Activated T-cell treated with anti-CD3 and anti-CD28 coated beads, Interleukin-2, amount 50 U/mL, for 24 hours (primary cell): ENCODE measurements around the gene DNER.

Experiments
- DNase-seq: peaks from one replicate; pipeline ENCODE4 v3.0.0-alpha.2; 2020
- H3K27ac Mint-ChIP-seq: 2 replicates; pipeline ENCODE4 v1.8.0; 2020; ENCODE audit warnings: mild to moderate bottlenecking, mixed read lengths
- H3K27me3 Mint-ChIP-seq: 2 replicates; pipeline ENCODE4 v1.8.0; 2020; ENCODE audit warnings: mixed read lengths
- H3K36me3 Mint-ChIP-seq: 2 replicates; pipeline ENCODE4 v1.8.0; 2020; ENCODE audit warnings: low read depth, mixed read lengths
- H3K4me1 Mint-ChIP-seq: 2 replicates; pipeline ENCODE4 v1.8.0; 2020; ENCODE audit warnings: low read depth, mixed read lengths
- H3K4me3 Mint-ChIP-seq: 2 replicates; pipeline ENCODE4 v1.8.0; 2020; ENCODE audit warnings: mild to moderate bottlenecking, moderate library complexity, mixed read lengths
- H3K9me3 Mint-ChIP-seq: 2 replicates; pipeline ENCODE4 v1.8.0; 2020; ENCODE audit warnings: mixed read lengths

DNER gene

DNA sequence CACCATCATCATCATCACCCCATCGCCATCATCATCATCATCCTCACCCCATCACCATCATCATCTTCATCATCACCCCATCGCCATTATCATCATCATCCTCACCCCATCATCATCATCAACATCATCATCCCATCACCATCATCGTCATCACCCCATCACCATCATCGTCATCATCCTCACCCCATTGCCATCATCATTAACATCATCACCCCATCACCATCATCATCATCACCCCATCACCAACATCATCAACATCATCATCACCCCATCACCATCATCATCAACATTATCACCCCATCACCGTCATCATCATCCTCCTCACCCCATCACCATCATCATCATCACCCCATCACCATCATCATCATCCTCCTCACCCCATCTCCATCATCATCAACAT, 151.0 kb downstream of the DNER start:
- no peaks in the 10 kb centered on the region for H3K27me3 Mint-ChIP-seq
- DNase-seq: no peak
- H3K4me3 Mint-ChIP-seq: no peak overlapping the region
- no peak overlapping the region for H3K27ac Mint-ChIP-seq
- no peaks in the 10 kb centered on the region for H3K9me3 Mint-ChIP-seq
- no peaks in the 10 kb centered on the region for H3K36me3 Mint-ChIP-seq
- H3K4me1 Mint-ChIP-seq: no peaks in the 10 kb centered on the region

DNA sequence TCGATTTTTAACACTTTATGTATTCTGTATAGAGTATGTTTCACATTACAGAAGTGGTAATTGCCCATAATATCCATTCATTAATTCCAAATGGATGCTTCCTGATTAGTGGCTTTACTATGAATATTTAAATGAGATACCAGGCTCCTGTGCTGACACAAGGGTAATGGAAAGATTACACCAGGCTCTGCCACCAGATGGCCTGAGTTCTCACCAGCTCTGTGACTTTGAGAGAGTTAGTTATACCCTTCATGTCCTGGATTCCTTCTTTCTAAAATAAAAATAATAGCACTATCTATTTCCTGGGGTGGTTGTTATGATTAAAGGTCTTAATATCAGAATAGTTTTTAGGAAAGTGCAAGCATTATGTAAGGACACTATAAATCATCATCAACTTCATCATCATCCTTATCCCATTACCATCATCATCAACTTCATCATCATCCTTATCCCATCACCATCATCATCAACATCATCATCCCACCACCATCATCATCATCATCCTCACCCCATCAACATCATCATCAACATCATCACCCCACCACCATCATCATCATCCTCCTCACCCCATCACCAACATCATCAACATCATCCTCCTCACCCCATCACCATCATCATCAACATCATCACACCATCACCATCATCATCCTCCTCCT, 151.8 kb downstream of the DNER start:
- no peak for DNase-seq
- H3K27me3 Mint-ChIP-seq: no peaks in the 10 kb centered on the region
- no peaks in the 10 kb centered on the region for H3K4me1 Mint-ChIP-seq
- no peaks in the 10 kb centered on the region for H3K36me3 Mint-ChIP-seq
- no peak overlapping the region for H3K4me3 Mint-ChIP-seq
- H3K9me3 Mint-ChIP-seq: no peaks in the 10 kb centered on the region
- no peak overlapping the region for H3K27ac Mint-ChIP-seq

DNA sequence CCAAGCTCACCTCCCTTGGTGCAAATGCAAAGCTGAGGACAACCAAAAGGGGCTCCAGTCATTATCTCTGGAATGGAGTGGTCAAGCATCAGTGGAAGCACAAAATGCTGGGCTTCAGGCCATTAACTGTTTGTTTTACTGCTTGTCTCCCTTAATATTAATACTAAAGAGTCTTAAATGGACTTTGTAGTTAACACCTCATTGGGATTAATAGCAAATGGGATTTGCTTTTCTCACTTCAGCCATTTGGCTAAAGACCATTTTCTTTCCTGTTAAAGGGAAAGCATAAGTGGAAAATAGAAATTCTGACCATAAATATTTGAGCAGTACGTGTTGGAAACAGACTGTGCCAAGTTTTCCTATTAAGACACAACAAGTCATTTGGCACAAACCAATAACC, 154.4 kb downstream of the DNER start:
- Mint-ChIP-seq H3K4me3 (no peak overlapping the region), H3K36me3 (no peaks in the 10 kb centered on the region), H3K9me3 (no peaks in the 10 kb centered on the region), H3K27ac (no peak overlapping the region), H3K4me1 (no peaks in the 10 kb centered on the region), H3K27me3 (peaks cover 4% of the 10 kb centered on the region)
- DNase-seq: no peak

DNA sequence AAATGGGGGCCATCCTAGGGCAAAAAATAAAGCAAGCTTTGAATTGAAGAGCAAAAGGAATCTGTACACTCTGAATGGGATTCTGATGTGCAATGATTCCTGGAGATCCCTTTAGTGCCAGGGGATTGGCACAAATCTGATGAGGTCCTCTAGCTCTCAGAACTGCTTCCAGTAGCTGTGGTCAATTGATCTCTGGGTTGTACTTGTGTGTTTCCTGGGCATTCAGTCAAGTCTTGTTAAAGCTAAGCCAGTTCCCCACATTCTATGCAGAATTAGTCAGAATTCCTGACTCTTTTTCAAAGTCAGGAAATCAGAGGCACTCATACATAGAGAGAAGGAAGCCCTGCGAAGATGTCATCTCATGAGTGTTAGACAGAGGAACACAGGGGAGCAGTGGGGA, 161.3 kb downstream of the DNER start:
- DNase-seq: no peak
- H3K36me3 Mint-ChIP-seq: no peaks in the 10 kb centered on the region
- H3K27ac Mint-ChIP-seq: no peak overlapping the region
- no peaks in the 10 kb centered on the region for H3K9me3 Mint-ChIP-seq
- peaks cover 4% of the 10 kb centered on the region for H3K27me3 Mint-ChIP-seq
- no peaks in the 10 kb centered on the region for H3K4me1 Mint-ChIP-seq
- no peak overlapping the region for H3K4me3 Mint-ChIP-seq

DNA sequence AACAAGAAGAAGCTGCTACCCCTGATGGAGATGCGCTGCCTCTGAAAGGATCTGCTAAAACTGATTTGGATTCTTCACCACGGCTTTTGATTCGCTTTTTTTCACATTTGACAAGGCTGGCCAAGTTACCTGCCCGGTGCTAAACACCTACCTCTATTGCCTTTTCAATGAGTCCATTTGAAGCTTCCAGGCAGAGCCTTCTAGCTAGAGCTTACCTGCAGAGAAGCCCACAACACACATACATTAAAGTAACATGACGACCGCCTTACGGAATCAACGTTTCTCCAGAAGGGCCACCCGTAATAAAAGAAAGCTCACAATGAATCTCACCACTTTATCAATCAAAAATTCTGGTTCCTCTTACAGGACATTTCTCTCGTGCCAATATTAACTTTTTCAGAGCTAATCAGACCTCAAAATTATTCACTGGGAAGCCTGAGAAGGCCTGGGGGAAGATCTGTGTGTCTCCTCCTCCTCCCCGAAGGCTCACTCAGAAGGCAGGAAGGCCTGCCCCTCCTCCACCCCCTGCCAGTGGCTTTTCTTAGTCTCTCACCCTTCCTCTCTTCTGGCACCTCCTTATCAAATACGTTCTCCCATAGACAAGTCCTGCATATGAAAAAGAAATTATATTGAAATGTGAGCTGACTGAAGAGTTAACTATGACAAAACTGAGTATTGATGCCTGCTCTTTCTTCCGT, 171.0 kb downstream of the DNER start:
- Mint-ChIP-seq H3K9me3 (no peaks in the 10 kb centered on the region), H3K4me3 (no peak overlapping the region), H3K27ac (no peak overlapping the region), H3K27me3 (no peaks in the 10 kb centered on the region), H3K4me1 (no peaks in the 10 kb centered on the region), H3K36me3 (no peaks in the 10 kb centered on the region)
- DNase-seq: no peak

DNA sequence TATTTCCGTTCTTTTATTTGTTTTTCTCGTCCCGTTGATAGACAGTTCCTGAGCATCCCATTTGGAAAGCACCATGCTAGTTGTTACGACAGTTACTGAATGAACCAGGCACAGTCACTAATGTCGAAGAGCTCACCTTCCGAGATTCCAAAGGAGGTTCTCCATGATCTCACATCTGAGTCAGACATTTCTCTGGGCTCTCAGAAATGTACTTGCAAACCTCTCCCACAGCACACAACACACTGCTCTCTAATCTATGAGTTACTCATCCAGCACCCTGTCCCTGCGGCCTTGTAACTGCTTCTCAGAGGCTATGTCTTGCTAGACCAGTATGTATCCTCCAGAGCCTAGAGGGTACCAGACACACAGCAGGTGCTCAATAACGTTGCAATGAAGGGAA, 174.7 kb downstream of the DNER start:
- DNase-seq: no peak
- H3K9me3 Mint-ChIP-seq: no peaks in the 10 kb centered on the region
- H3K36me3 Mint-ChIP-seq: no peaks in the 10 kb centered on the region
- H3K27me3 Mint-ChIP-seq: no peaks in the 10 kb centered on the region
- no peak overlapping the region for H3K27ac Mint-ChIP-seq
- no peaks in the 10 kb centered on the region for H3K4me1 Mint-ChIP-seq
- H3K4me3 Mint-ChIP-seq: no peak overlapping the region

DNA sequence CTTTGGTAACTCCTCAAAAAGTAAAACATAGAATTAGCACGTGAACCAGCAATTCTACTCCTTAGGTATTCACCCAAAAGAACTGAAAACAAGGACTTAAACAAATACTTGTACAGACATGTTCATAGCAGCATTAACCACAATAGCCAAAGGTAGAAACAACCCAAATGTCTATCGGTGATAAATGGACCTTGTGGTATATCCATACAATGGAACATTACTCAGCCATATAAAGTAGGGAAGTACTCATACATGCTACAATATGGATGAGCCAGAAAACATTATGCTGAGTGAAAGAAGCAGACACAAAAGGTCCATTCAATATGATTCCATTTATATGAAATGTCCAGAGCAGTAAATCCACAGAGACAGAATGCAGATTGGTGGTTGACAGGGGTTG, 182.8 kb downstream of the DNER start:
- Mint-ChIP-seq H3K4me1 (no peaks in the 10 kb centered on the region), H3K36me3 (no peaks in the 10 kb centered on the region), H3K27ac (no peak overlapping the region), H3K27me3 (peaks cover 6% of the 10 kb centered on the region), H3K9me3 (no peaks in the 10 kb centered on the region), H3K4me3 (no peak overlapping the region)
- no peak for DNase-seq

DNA sequence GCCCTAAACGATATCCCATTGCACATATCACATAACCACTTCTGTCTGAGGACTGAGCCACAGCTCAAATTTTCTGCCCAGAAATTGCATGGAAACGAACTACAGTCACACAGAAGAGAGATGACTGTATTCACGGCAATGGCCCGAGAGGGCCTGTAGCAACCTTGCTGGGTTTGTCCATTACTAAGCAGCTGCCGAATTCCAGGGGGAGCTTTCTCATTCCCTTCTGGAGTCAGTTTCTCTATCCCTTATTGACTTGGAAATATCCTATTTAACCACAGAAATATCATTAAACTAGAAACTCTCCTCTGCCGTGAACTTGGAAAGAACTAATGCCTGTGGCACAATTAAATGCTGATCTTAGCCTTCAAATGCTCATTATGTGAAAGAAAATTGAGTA, 183.9 kb downstream of the DNER start:
- H3K27me3 Mint-ChIP-seq: peaks cover 6% of the 10 kb centered on the region
- H3K27ac Mint-ChIP-seq: no peak overlapping the region
- no peaks in the 10 kb centered on the region for H3K36me3 Mint-ChIP-seq
- no peaks in the 10 kb centered on the region for H3K9me3 Mint-ChIP-seq
- H3K4me3 Mint-ChIP-seq: no peak overlapping the region
- H3K4me1 Mint-ChIP-seq: no peaks in the 10 kb centered on the region
- DNase-seq: no peak

DNA sequence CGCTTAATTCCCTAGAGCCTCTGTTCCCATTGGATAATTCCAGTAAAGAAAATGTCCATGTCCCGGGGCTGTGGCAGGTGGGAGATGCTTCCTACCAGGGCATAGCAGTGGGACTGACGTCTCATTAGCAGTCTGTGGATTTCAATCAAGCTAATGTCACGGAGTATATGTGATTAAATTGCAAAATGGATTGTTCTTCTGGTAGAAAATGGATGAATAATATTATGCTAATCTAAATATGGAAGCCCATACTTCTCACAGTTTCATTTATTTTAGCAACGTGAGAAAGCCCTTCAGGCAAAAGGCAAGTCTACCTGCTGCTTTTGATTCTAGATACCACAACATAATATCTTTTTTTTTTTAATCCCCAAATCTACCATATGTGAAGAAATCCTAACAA, 185.5 kb downstream of the DNER start:
- H3K4me3 Mint-ChIP-seq: no peak overlapping the region
- no peaks in the 10 kb centered on the region for H3K36me3 Mint-ChIP-seq
- H3K9me3 Mint-ChIP-seq: no peaks in the 10 kb centered on the region
- no peaks in the 10 kb centered on the region for H3K4me1 Mint-ChIP-seq
- H3K27me3 Mint-ChIP-seq: peaks cover 6% of the 10 kb centered on the region
- no peak overlapping the region for H3K27ac Mint-ChIP-seq
- no peak for DNase-seq

DNA sequence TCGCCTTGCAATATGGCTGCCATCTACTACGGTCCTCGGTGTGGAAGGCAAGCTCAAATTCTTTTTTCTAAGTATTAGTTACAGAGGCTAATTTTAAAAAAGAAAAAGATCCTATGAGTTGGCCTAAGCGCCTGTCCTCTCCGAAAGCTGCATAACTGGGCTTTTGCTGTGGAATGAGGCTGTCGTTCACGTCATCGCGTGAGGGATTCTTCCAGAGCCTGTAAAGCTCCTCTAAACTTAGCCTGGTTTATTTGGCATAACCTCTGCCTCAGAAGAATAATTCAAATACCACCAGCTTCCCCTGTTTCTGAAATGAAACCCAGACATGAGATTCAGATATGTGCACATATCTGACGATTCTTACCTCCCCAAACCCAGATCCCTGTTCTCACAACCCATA, 187.4 kb downstream of the DNER start:
- no peaks in the 10 kb centered on the region for H3K4me1 Mint-ChIP-seq
- peaks cover 8% of the 10 kb centered on the region for H3K27me3 Mint-ChIP-seq
- no peaks in the 10 kb centered on the region for H3K9me3 Mint-ChIP-seq
- H3K36me3 Mint-ChIP-seq: no peaks in the 10 kb centered on the region
- H3K4me3 Mint-ChIP-seq: no peak overlapping the region
- no peak for DNase-seq
- H3K27ac Mint-ChIP-seq: no peak overlapping the region

DNA sequence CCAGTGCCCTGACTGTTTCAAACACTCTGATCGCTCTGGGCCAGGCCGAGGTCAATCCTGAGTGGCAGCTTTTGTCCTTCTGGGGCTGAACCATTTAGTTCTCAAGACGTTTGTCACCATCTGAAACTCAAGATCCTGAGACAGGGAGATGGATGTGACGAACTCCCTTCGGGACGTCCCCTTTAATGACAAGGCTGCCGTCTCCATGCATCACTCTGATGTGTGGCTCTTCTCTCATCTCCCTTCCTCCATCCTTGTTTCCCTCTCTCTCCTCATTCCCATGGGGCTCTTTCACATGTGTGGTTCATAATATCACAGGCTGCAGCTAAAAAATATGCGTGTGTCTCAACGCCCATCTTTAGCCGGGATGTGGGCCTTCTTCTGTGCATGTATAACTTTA, 189.6 kb downstream of the DNER start:
- H3K27me3 Mint-ChIP-seq: peaks cover 13% of the 10 kb centered on the region
- no peaks in the 10 kb centered on the region for H3K9me3 Mint-ChIP-seq
- no peaks in the 10 kb centered on the region for H3K4me1 Mint-ChIP-seq
- no peak overlapping the region for H3K27ac Mint-ChIP-seq
- DNase-seq: no peak
- no peaks in the 10 kb centered on the region for H3K36me3 Mint-ChIP-seq
- no peak overlapping the region for H3K4me3 Mint-ChIP-seq

DNA sequence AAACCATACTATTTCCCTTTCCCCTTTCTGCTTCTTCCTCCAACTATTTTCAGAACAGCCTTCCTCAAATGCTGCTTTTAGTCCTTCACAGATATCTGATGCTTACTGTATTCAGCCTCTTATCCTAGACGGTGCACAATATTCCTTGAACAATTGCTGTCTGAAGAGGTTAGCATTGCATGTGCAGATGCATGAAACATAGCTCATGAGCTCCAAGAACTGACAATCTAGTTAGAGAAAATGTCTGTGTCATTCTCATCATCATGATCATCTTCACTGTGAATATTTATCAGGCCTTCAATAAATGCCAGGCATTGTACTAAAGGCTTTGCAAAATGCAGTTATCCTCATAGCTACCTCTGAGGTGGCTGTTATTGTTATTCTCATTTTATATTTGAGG, 190.7 kb downstream of the DNER start:
- Mint-ChIP-seq H3K36me3 (no peaks in the 10 kb centered on the region), H3K9me3 (no peaks in the 10 kb centered on the region), H3K27ac (no peak overlapping the region), H3K27me3 (peaks cover 11% of the 10 kb centered on the region), H3K4me1 (no peaks in the 10 kb centered on the region), H3K4me3 (no peak overlapping the region)
- no peak for DNase-seq

DNA sequence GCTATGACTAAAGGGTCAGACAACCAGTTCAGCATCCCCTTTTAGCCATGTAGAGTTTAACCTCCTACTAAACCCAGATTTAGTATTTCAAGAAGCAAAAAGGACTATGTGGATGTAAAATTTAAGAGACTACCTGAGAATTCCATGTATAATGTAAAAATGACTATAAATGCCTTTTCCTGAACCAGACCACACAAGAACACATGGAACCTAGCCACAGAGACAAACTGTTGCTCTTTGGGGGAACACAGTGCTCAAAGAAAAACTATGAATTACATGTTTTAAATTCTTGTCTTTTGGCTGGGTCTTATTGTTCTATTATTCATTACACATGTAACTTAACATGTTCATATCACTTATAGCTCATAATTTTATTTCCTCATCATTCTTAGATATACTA, 192.8 kb downstream of the DNER start:
- no peak for DNase-seq
- no peak overlapping the region for H3K27ac Mint-ChIP-seq
- no peak overlapping the region for H3K4me3 Mint-ChIP-seq
- peaks cover 6% of the 10 kb centered on the region for H3K27me3 Mint-ChIP-seq
- no peaks in the 10 kb centered on the region for H3K4me1 Mint-ChIP-seq
- no peaks in the 10 kb centered on the region for H3K9me3 Mint-ChIP-seq
- H3K36me3 Mint-ChIP-seq: no peaks in the 10 kb centered on the region

DNA sequence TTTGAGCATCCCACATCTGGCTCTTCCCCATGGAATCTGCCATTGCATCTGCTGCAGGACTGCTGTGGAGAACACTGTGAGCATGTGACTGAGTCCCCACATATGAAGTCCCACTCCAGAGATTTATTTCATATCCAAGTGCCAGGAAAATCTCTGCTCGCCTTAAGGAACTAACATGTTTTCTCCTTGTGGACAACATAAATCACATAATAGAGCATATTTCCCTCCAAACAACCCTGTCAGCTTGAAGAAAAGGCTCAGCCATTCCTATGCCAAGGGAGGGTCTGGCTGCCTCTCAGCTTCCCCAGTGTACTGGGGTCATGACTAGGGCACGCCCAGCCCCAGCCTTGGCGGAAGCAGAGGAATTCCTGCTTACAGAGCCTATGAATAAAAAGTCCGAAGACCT, 193.7 kb downstream of the DNER start:
- Mint-ChIP-seq H3K4me1 (no peaks in the 10 kb centered on the region), H3K4me3 (no peak overlapping the region), H3K9me3 (no peaks in the 10 kb centered on the region), H3K27ac (no peak overlapping the region), H3K27me3 (peaks cover 6% of the 10 kb centered on the region), H3K36me3 (no peaks in the 10 kb centered on the region)
- DNase-seq: no peak

DNA sequence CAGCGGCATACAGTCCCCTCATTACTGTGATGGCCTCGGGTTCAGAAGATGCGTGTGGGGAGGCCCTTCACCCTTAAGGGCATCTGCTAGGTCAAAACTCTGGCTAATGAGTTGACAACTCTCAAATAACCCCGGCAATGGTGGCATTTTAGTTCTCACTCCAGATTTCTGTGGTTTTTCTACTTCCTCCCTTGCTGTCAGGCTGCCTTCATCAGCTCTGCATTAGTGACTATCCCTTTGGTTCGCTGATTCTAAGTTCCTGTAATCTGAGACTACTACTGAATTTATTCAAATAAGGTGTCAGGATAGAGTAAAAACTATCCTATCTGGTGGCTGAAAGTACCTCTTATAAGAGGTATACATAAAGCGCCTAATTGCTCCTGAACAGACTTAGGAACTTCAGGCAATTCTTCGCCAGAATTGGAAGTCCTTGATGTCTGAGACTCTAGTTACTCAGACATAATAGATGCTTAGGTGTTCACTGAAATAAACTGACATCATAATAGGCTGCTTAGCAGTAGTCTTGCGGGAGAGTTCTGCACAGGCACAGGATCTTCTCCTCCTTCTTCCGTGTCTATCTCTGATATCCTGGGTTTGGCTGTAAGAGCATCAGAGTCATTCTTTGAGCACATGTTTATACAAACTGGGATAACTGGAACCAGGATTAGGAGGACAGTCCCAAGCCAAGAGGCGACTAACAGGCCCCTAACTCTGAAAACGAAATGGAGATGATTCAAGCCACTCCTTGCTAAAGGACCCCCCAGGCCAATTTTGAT, 194.5 kb downstream of the DNER start:
- Mint-ChIP-seq H3K36me3 (no peaks in the 10 kb centered on the region), H3K4me3 (no peak overlapping the region), H3K9me3 (no peaks in the 10 kb centered on the region), H3K27me3 (peaks cover 6% of the 10 kb centered on the region), H3K27ac (no peak overlapping the region), H3K4me1 (no peaks in the 10 kb centered on the region)
- no peak for DNase-seq
